HEK293 (cell line): Measurements from ENCODE around the gene ZNRF2.

Source experiments
- CTCF ChIA-PET: fragments of 350-600 bp; formaldehyde crosslinking; extraction: SDS; loops from one replicate; lab custom pipeline; 2021; ENCODE audit warnings: antibody characterized with exemption; lab: Yijun Ruan, JAX
- POLR2A ChIA-PET: fragments of 300-600 bp; formaldehyde crosslinking; extraction: SDS; loops from one replicate; lab custom pipeline; 2020; ENCODE audit warnings: antibody characterized with exemption, inconsistent platforms; lab: Yijun Ruan, JAX
- H3K27ac ChIP-seq: fragments of 200-500 bp; sonication (Bioruptor generic); 2 replicates; pipeline ENCODE4 v1.5.1; 2014; ENCODE audit warnings: low read depth, low read length, control low read depth, inconsistent platforms; ENCODE audit errors: extremely low read depth
- H3K36me3 ChIP-seq, 2 experiments: fragments of 200-500 bp in 1 of 2; sonication (Bioruptor generic) in 1 of 2; 1 replicate in 1 of 2; 2 replicates in 1 of 2; pipeline ENCODE4 v1.5.1; 2014 to 2017; ENCODE audit warnings: inconsistent platforms in 2 of 2, low read length in 2 of 2; ENCODE audit not compliant: control insufficient read depth in 2 of 2, insufficient read depth in 1 of 2
- H3K4me1 ChIP-seq: fragments of 200-500 bp; sonication (Bioruptor generic); 2 replicates; pipeline ENCODE4 v1.5.1; 2014; ENCODE audit warnings: mild to moderate bottlenecking, low read length, inconsistent platforms; ENCODE audit not compliant: control insufficient read depth, insufficient read depth
- H3K4me3 ChIP-seq: 2 replicates; pipeline ENCODE4 v1.5.1; 2011; ENCODE audit warnings: low read depth, mild to moderate bottlenecking, control low read depth, low read length, moderate library complexity
- H3K9me3 ChIP-seq: fragments of 200-500 bp; sonication (Bioruptor generic); 2 replicates; pipeline ENCODE4 v1.5.1; 2014; ENCODE audit warnings: low read depth, low read length, inconsistent platforms; ENCODE audit not compliant: control insufficient read depth, insufficient read depth
- BCL6B ChIP-seq: fragments of 450-650 bp; formaldehyde crosslinking; IDR thresholded peaks from 2 replicates; pipeline ENCODE4 v1.5.1; 2017; ENCODE audit warnings: missing biosample characterization, missing genetic modification characterization
- GLI2 ChIP-seq: fragments of 450-650 bp; formaldehyde crosslinking; IDR thresholded peaks from 2 replicates; pipeline ENCODE4; 2017; ENCODE audit warnings: missing biosample characterization, missing genetic modification characterization, low read depth, borderline replicate concordance
- GLI4 ChIP-seq: fragments of 450-650 bp; formaldehyde crosslinking; IDR thresholded peaks from 2 replicates; pipeline ENCODE4 v1.5.1; 2016; ENCODE audit warnings: missing biosample characterization, missing genetic modification characterization
- GLIS2 ChIP-seq: fragments of 450-650 bp; formaldehyde crosslinking; IDR thresholded peaks from 2 replicates; pipeline ENCODE4 v1.5.1; 2016; ENCODE audit warnings: missing biosample characterization, missing genetic modification characterization
- KLF8 ChIP-seq: fragments of 450-650 bp; formaldehyde crosslinking; IDR thresholded peaks from 2 replicates; pipeline ENCODE4 v1.5.1; 2016; ENCODE audit warnings: missing biosample characterization, missing genetic modification characterization
- OSR2 ChIP-seq: fragments of 450-650 bp; formaldehyde crosslinking; IDR thresholded peaks from 2 replicates; pipeline ENCODE4 v1.5.1; 2016; ENCODE audit warnings: missing biosample characterization, missing genetic modification characterization
- REPIN1 ChIP-seq: fragments of 450-650 bp; formaldehyde crosslinking; IDR thresholded peaks from 2 replicates; pipeline ENCODE4 v1.5.1; 2017; ENCODE audit warnings: missing biosample characterization, missing genetic modification characterization, low read depth
- SETDB1 ChIP-seq: IDR thresholded peaks from one replicate; pipeline ENCODE4 v1.6.1; 2017; ENCODE audit warnings: mild to moderate bottlenecking, low read length, moderate library complexity, mixed read lengths; ENCODE audit not compliant: insufficient read length
- SP3 ChIP-seq: fragments of 450-650 bp; formaldehyde crosslinking; IDR thresholded peaks from 2 replicates; pipeline ENCODE4 v1.5.1; 2016; ENCODE audit warnings: missing biosample characterization, missing genetic modification characterization
- TCF7L2 ChIP-seq: IDR thresholded peaks from 2 replicates; pipeline ENCODE4 v1.6.1; 2011; ENCODE audit warnings: low read depth, mild to moderate bottlenecking, inconsistent platforms, low read length, moderate library complexity, borderline replicate concordance
- ZBTB21 ChIP-seq: fragments of 450-650 bp; formaldehyde crosslinking; IDR thresholded peaks from 2 replicates; pipeline ENCODE4 v1.5.1; 2017; ENCODE audit warnings: missing biosample characterization, missing genetic modification characterization
- ZEB2 ChIP-seq: fragments of 450-650 bp; formaldehyde crosslinking; IDR thresholded peaks from 2 replicates; pipeline ENCODE4 v1.5.1; 2016; ENCODE audit warnings: missing biosample characterization, missing genetic modification characterization
- ZFP41 ChIP-seq: fragments of 450-650 bp; formaldehyde crosslinking; IDR thresholded peaks from 2 replicates; pipeline ENCODE4 v1.5.1; 2016; ENCODE audit warnings: missing biosample characterization, missing genetic modification characterization, borderline replicate concordance
- ZNF112 ChIP-seq: fragments of 450-650 bp; formaldehyde crosslinking; IDR thresholded peaks from 2 replicates; pipeline ENCODE4 v1.5.0; 2017; ENCODE audit warnings: missing biosample characterization, missing genetic modification characterization
- ZNF138 ChIP-seq: fragments of 450-650 bp; formaldehyde crosslinking; IDR thresholded peaks from 2 replicates; pipeline ENCODE4 v1.5.1; 2016; ENCODE audit warnings: missing biosample characterization, missing genetic modification characterization, borderline replicate concordance
- ZNF23 ChIP-seq: fragments of 450-650 bp; formaldehyde crosslinking; IDR thresholded peaks from 2 replicates; pipeline ENCODE4 v1.5.1; 2016; ENCODE audit warnings: missing biosample characterization, missing genetic modification characterization, borderline replicate concordance
- ZNF248 ChIP-seq: fragments of 450-650 bp; formaldehyde crosslinking; IDR thresholded peaks from 2 replicates; pipeline ENCODE4 v1.5.1; 2017; ENCODE audit warnings: missing biosample characterization, missing genetic modification characterization
- ZNF292 ChIP-seq: fragments of 450-650 bp; formaldehyde crosslinking; IDR thresholded peaks from 2 replicates; pipeline ENCODE4 v1.5.1; 2016; ENCODE audit warnings: low read depth, missing biosample characterization, missing genetic modification characterization, borderline replicate concordance
- ZNF302 ChIP-seq: fragments of 450-650 bp; formaldehyde crosslinking; IDR thresholded peaks from 2 replicates; pipeline ENCODE4 v1.5.1; 2016; ENCODE audit warnings: missing biosample characterization, missing genetic modification characterization, low read depth
- ZNF341 ChIP-seq: fragments of 450-650 bp; formaldehyde crosslinking; IDR thresholded peaks from 2 replicates; pipeline ENCODE4; 2016; ENCODE audit warnings: low read depth, missing biosample characterization, missing genetic modification characterization
- ZNF362 ChIP-seq: fragments of 450-650 bp; formaldehyde crosslinking; IDR thresholded peaks from 2 replicates; pipeline ENCODE4 v1.5.1; 2016; ENCODE audit warnings: missing biosample characterization, missing genetic modification characterization
- ZNF391 ChIP-seq: fragments of 450-650 bp; formaldehyde crosslinking; IDR thresholded peaks from 2 replicates; pipeline ENCODE4 v1.5.1; 2016; ENCODE audit warnings: low read depth, missing biosample characterization, missing genetic modification characterization, borderline replicate concordance
- ZNF610 ChIP-seq: fragments of 450-650 bp; formaldehyde crosslinking; IDR thresholded peaks from 2 replicates; pipeline ENCODE4 v1.5.1; 2016; ENCODE audit warnings: missing biosample characterization, missing genetic modification characterization, borderline replicate concordance
- ZNF639 ChIP-seq: fragments of 450-650 bp; formaldehyde crosslinking; IDR thresholded peaks from 2 replicates; pipeline ENCODE4 v1.5.1; 2016; ENCODE audit warnings: missing biosample characterization, missing genetic modification characterization
- ZNF707 ChIP-seq: fragments of 450-650 bp; formaldehyde crosslinking; IDR thresholded peaks from 2 replicates; pipeline ENCODE4 v1.5.1; 2016; ENCODE audit warnings: missing biosample characterization, missing genetic modification characterization
- ZNF830 ChIP-seq: fragments of 450-650 bp; IDR thresholded peaks from 2 replicates; pipeline ENCODE4 v1.5.0; 2018; ENCODE audit warnings: missing biosample characterization, missing genetic modification characterization, low read depth, mild to moderate bottlenecking, moderate library complexity
- ZSCAN18 ChIP-seq: fragments of 450-650 bp; formaldehyde crosslinking; IDR thresholded peaks from 2 replicates; pipeline ENCODE4 v1.5.1; 2016; ENCODE audit warnings: missing biosample characterization, missing genetic modification characterization
- ZXDB ChIP-seq: fragments of 450-650 bp; formaldehyde crosslinking; IDR thresholded peaks from 2 replicates; pipeline ENCODE4 v1.5.1; 2016; ENCODE audit warnings: missing biosample characterization, missing genetic modification characterization
- TF ChIP-seq, protein P1 (sequence below): fragments of 450-650 bp; formaldehyde crosslinking; IDR thresholded peaks from 2 replicates; pipeline ENCODE4 v1.5.1; 2016; ENCODE audit warnings: missing biosample characterization, missing genetic modification characterization

ZNRF2 gene

GRCh38 chr7:30390736-30391636, 106.6 kb downstream of the ZNRF2 start:
- Histone ChIP-seq H3K4me1 (no peaks in the 10 kb centered on the region), H3K27ac (no peak overlapping the region), H3K9me3 (no peaks in the 10 kb centered on the region), H3K36me3 (no peaks in the 10 kb centered on the region; a peak in 1 of 3 replicates), H3K4me3 (no peak overlapping the region)
- POLR2A ChIA-PET: no interaction called here
- TF ChIP-seq ZNF830 (tag by site-specific recombination) (no peak), ZBTB21 (tag by site-specific recombination) (no peak), GLI4 (no peak), ZNF341 (tag by site-specific recombination) (no peak), REPIN1 (tag by site-specific recombination) (no peak), ZNF302 (tag by site-specific recombination) (no peak), ZNF639 (tag by site-specific recombination) (no peak), ZNF707 (tag by site-specific recombination) (no peak), ZNF391 (no peak), GLIS2 (no peak), BCL6B (tag by site-specific recombination) (no peak), ZNF610 (tag by site-specific recombination) (no peak), ZNF112 (tag by site-specific recombination) (no peak), ZNF248 (no peak), ZXDB (tag by site-specific recombination) (no peak), KLF8 (tag by site-specific recombination) (no peak)
- TF ChIP-seq, protein P1, sequence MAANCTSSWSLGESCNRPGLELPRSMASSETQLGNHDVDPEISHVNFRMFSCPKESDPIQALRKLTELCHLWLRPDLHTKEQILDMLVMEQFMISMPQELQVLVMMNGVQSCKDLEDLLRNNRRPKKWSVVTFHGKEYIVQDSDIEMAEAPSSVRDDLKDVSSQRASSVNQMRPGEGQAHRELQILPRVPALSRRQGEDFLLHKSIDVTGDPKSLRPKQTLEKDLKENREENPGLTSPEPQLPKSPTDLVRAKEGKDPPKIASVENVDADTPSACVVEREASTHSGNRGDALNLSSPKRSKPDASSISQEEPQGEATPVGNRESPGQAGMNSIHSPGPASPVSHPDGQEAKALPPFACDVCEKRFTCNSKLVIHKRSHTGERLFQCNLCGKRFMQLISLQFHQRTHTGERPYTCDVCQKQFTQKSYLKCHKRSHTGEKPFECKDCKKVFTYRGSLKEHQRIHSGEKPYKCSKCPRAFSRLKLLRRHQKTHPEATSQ (tag by site-specific recombination): no peak
- TF ChIP-seq, all 188 proteins: peak for 0
- CTCF ChIA-PET: interaction anchor here (1.2 kb wide), 1 partner anchor 109 kb away, joined by 4 read pairs; no protein-coding TSS in a partner anchor

DNA sequence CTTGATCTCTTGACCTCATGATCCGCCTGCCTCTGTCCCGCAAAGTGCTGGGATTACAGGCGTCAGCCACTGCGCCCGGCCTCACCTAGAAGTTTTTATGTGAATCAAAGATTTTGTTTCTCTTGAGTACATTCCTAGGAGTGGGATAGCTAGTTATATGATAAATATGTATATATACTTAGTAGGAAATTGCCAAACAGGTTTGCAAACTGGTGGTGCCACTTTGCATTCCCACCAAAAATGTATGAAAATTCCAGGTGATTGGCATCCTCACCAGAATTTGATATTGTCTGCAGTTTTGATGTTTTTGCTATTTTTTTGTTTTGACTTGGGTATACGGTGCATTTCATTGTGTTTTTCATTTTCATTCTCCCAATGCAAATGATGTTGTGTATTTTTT, 107.4 kb downstream of the ZNRF2 start:
- POLR2A ChIA-PET: no interaction called here
- CTCF ChIA-PET: no interaction called here
- Histone ChIP-seq H3K4me3 (no peak overlapping the region), H3K4me1 (no peaks in the 10 kb centered on the region), H3K36me3 (no peaks in the 10 kb centered on the region; a peak in 1 of 3 replicates), H3K9me3 (no peaks in the 10 kb centered on the region), H3K27ac (no peak overlapping the region)
- no peak for TF ChIP-seq ZSCAN18 (tag by site-specific recombination)
- no peak for TF ChIP-seq ZFP41 (tag by site-specific recombination)
- TF ChIP-seq ZEB2 (tag by site-specific recombination): no peak
- TF ChIP-seq ZNF292 (tag by site-specific recombination): no peak
- TF ChIP-seq SP3: no peak
- no peak for TF ChIP-seq GLI2
- TF ChIP-seq ZNF138 (tag by site-specific recombination): no peak
- no peak for TF ChIP-seq ZNF23 (tag by site-specific recombination)
- no peak for TF ChIP-seq ZNF362 (tag by site-specific recombination)
- TF ChIP-seq SETDB1: no peak
- no peak for TF ChIP-seq TCF7L2
- no peak for TF ChIP-seq OSR2 (tag by site-specific recombination)
